HG02973 (cell line): Measurements from ENCODE around the gene SLC9A9.

ENCODE experiments used
- ATAC-seq: cut with Tn5 transposase; IDR thresholded peaks from one replicate; pipeline ENCODE4 v1.9.1; 2021; ENCODE audit warnings: moderate library complexity; ENCODE audit not compliant: unreplicated experiment

SLC9A9 gene

DNA sequence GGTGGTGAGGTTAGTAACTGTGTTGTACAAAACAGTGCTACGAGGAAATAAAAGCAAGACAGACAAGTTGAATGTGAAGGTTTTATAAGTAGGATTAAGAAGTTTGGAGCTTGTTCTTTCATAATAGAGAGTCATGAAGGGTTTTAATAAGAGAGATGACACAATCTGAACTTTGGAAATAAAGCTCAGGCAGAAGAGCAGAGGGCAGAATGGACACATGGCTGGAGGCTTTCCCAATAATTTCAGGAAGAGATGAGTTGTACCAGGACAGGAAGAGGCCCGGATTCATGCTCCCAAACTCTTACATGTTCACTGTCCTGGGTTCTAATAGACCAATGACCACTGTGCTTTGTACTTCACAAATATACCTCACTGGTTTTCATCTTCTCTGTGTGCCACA, 194.8 kb downstream of the SLC9A9 start:
- no peak for ATAC-seq

DNA sequence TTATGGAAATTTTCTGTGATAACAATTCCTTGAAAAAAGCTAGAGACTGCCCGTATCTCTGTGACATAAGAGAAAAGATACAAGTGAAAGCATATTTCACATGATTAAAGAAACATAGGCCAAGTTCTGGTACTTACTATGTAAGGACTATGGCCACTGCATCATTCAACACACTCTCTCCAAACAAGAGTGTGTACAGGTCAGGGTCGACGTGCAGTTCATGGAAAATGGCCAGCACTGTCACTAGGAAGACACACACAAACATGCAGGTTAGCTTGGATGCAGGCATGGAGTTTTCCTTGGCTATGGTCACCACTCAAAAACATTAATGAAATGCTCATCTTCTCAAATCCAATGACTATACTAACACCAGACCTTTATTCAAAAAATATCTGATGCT, 196.2 kb downstream of the SLC9A9 start:
- ATAC-seq = no peak

GRCh38 chr3:143650827-143651226, 197.4 kb downstream of the SLC9A9 start:
- ATAC-seq = no peak

- ATAC-seq = no peak
Measured at GRCh38 chr3:143650120-143650519, 198.1 kb downstream of the SLC9A9 start.

GRCh38 chr3:143648708-143649107, 199.6 kb downstream of the SLC9A9 start:
- no peak for ATAC-seq

- ATAC-seq = no peak
Measured at GRCh38 chr3:143648218-143648617, 200.1 kb downstream of the SLC9A9 start.

GRCh38 chr3:143644370-143645089, 203.7 kb downstream of the SLC9A9 start:
- no peak for ATAC-seq

- ATAC-seq = no peak
Measured at GRCh38 chr3:143643905-143644304, 204.4 kb downstream of the SLC9A9 start.

DNA sequence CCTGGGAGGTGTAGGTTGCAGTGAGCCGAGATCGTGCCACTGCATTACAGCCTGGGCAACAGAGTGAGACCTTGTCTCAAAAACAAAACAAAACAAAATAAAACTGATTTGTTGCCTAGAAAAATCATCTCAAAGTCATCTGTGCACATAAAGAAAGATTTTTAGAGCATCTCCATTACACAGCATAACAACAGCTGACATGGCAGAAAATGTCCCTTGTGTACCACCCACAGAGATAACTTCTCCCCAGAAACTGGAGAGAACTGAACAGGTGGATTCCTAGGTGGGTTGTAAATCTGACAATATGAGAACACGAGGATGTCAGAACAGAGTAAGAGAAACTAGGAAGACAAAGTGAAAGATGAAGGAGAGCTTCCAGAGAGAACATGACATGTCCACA, 207.5 kb downstream of the SLC9A9 start:
- ATAC-seq = no peak

- no peak for ATAC-seq
Measured at GRCh38 chr3:143637133-143637532, 211.1 kb downstream of the SLC9A9 start.

- ATAC-seq = no peak
Measured at GRCh38 chr3:143634991-143635390, 213.3 kb downstream of the SLC9A9 start.

DNA sequence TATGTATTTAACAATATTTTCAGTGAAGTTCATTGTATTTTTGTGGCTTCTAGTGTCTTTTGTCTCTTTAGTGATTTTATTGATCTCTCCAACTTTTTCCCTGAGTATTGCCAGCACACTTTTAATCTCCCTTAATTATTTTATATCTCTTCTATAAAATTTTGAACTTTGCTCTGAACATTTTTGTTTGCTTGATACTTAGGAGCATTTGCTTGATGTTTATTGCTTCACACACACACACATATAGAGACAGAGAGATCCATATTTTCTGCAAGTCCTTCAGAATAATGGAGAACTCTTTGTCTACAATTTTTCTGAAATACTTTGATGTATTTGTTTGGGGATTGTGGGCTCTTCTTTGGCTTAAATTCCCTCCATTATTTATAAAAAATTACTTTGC, 213.8 kb downstream of the SLC9A9 start:
- ATAC-seq = no peak

GRCh38 chr3:143633816-143634215, 214.5 kb downstream of the SLC9A9 start:
- no peak for ATAC-seq

GRCh38 chr3:143629726-143630125, 218.5 kb downstream of the SLC9A9 start:
- ATAC-seq = no peak

- ATAC-seq = no peak
Measured at GRCh38 chr3:143628971-143629370, 219.3 kb downstream of the SLC9A9 start.

DNA sequence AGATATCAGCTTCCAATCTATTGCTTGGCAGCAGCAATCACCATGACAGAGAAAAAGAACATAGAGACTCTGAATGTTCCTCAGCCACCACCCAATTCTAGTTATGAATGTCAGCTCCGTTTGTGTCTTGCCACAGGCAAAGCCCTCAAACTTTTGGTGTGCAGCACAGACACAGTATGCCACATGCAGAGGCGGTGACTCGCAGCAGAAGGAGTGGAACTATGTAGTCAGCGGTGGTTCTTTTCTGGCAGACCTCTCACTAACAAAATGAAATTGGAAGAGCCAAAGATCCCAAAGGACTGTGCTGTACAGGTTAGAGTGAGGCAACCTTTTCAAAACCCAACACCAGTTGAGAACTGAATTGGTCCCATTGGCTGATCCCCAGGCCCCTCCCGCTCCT, 220.9 kb downstream of the SLC9A9 start:
- ATAC-seq = no peak

DNA sequence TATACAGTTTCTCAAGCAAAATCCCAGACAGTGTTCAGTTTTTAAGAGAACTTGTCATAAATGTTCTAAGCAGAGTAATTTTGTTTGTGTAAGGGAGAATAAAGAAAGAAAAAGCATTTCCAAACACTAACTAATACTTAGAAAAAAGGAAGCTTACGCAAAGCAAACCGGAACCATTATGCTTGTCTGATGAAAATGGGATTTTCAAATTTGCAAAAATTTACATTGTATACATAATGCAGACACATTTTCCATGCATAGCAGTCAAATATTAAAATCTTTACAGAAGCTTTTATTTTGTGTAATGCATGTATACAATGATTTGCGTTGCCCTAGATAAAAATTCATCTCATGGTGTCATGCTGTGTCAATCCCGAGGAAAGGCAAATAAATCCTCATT, 229.0 kb downstream of the SLC9A9 start:
- ATAC-seq = no peak

DNA sequence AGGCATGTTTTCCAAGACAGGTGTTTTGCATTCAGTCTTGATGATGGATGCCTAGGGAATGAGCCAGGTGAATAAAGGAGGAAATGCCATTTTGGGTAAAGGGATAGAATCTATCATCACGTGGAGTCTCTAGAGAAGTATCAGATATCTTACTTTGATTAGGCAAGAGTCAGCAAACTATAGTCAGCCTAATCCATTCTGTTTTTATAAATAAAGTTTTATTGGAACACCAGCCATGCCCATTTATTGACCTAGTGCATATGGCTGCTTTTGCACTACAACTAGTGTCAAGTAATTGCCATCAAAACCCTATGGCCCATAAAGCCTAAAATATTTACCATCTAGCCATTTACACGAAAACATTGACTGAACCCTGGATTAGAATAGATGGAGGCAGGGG, 231.2 kb downstream of the SLC9A9 start:
- ATAC-seq = no peak

- no peak for ATAC-seq
Measured at GRCh38 chr3:143613226-143613625, 235.0 kb downstream of the SLC9A9 start.

DNA sequence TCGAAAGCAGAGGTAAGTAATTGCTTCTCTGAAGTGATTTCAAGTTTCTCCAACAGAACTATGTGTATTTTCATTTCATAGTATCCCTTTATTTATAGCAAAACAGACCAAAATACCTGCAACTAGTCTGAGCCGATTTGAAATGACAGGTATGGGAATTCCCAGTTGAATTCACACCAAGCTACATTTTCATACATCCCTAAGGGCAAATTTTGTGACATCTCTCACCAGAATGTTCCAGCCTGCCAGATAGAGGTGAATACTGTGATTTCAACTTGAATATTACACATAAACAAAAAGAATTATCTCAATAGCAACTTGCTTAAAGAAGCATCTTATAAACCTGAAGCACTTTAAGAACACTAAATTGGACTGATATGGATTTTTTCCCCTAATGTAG, 235.7 kb downstream of the SLC9A9 start:
- no peak for ATAC-seq

DNA sequence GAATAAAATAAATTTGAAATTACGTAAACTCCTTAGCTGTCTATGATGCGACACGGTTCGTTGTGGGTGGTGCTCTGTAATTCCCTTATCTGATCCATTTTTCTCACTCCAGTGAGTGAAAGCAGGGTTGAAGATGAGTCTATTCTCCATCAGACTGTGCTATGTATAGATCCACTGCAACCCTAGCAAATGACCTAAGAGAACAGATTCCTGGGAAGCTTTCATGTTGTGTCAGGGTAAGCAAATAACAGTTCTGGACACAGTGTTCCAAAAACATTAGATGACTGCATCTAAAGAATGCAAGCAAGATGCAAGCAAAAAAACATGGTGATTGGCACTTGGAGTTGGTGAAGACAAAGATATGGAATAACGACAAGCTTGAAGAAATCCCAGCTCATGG, 239.3 kb downstream of the SLC9A9 start:
- no peak for ATAC-seq

DNA sequence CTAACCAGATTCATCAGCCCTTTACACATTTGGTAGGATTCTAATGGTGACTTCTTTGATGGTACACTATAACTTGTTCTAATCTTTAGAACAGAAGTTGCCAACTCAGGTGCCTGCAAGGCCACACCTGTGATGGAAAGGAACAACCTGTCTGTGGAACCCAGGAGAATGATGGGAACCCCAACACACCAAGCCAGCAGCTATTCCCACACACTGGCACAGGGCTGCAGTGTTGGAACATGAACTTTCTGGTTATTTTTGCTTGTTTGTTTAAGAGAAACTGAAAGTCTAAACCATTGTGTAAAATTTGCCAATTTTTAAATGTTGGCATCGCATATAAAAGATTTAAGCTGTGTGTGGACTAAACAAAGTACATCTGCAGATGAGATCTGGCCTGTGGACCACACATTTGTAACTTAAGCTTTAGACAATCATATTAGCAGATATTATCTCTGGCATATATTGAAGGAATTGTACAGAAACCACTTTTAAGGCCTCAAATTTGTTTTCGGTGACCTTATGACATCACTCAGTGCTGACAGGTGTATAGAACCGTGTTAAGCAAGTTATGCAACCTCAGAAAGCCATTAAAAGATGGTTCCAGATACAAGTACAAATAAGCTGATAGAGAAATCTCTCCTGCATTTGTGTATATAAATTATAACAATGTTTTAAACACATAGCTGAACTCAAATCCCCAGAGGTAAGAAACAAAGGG, 242.9 kb downstream of the SLC9A9 start:
- peak; percentile 38 for ATAC-seq
